ENCODE results near the gene ID1.
A peak's percentile ranks its signal among the peaks of the same experiment; 100 is the strongest.
"Not testable (repeated sequence)": the region's sequence is repeated elsewhere in the genome, so short reads cannot be mapped to it uniquely, and the experiment has no call there.

The ID1 gene

GRCh38 chr20:31602779-31603441, 2.2 kb upstream of the ID1 start:
- DNase-seq, result no peak

GRCh38 chr20:31603822-31604566, 1.1 kb upstream of the ID1 start:
- DNase-seq, result peak; percentile 62 to 80

GRCh38 chr20:31604567-31605030, 490 bp upstream of the ID1 start:
- no peak for DNase-seq

GRCh38 chr20:31605902-31606803, 1.1 kb downstream of the ID1 start:
- DNase-seq, result no peak

- no peak for DNase-seq
Observed at GRCh38 chr20:31606804-31607639, 1.9 kb downstream of the ID1 start.

GRCh38 chr20:31607640-31608250, 2.7 kb downstream of the ID1 start:
- DNase-seq, result no peak

GRCh38 chr20:31608251-31608945, 3.3 kb downstream of the ID1 start:
- no peak for DNase-seq

GRCh38 chr20:31612271-31612640, 7.2 kb downstream of the ID1 start:
- not testable (repeated sequence) for DNase-seq

- DNase-seq, result no peak
Observed at GRCh38 chr20:31615416-31615815, 10.3 kb downstream of the ID1 start.

- DNase-seq, result peak; percentile 78 to 83
Observed at GRCh38 chr20:31617432-31618104, 12.5 kb downstream of the ID1 start.

- DNase-seq, result no peak
Observed at GRCh38 chr20:31620246-31620645, 15.2 kb downstream of the ID1 start.

- DNase-seq, result not testable (repeated sequence)
Observed at GRCh38 chr20:31623123-31623505, 18.0 kb downstream of the ID1 start.

GRCh38 chr20:31626534-31626933, 21.4 kb downstream of the ID1 start:
- not testable (repeated sequence) for DNase-seq

GRCh38 chr20:31628057-31628456, 23.0 kb downstream of the ID1 start:
- DNase-seq, result not testable (repeated sequence)

GRCh38 chr20:31630187-31630790, 25.2 kb downstream of the ID1 start:
- no peak for DNase-seq

- no peak for DNase-seq
Observed at GRCh38 chr20:31632548-31633338, 27.7 kb downstream of the ID1 start.

GRCh38 chr20:31633339-31633914, 28.3 kb downstream of the ID1 start:
- no peak for DNase-seq

GRCh38 chr20:31637660-31638059, 32.6 kb downstream of the ID1 start, which contains the start of gene COX4I2:
Gene COX4I2 (plus strand): TSS chr20:31637912. CDS start chr20:31639018, 1,106 bp downstream.
- DNase-seq, result no peak

- no peak for DNase-seq
Observed at GRCh38 chr20:31638317-31638716, 33.2 kb downstream of the ID1 start.
